Fibroblast of skin of scalp (primary cell): ENCODE measurements around the gene GABARAP.

ENCODE experiments used
- DNase-seq: peaks from one replicate; pipeline ENCODE4 v3.0.0-alpha.2; 2013

Gene GABARAP

GRCh38 chr17:7221278-7222092 lies 20.8 kb downstream of the GABARAP start:
- no peak for DNase-seq

- DNase-seq, result peak; percentile 55
Observed at GRCh38 chr17:7220593-7221277, 21.5 kb downstream of the GABARAP start.

DNA sequence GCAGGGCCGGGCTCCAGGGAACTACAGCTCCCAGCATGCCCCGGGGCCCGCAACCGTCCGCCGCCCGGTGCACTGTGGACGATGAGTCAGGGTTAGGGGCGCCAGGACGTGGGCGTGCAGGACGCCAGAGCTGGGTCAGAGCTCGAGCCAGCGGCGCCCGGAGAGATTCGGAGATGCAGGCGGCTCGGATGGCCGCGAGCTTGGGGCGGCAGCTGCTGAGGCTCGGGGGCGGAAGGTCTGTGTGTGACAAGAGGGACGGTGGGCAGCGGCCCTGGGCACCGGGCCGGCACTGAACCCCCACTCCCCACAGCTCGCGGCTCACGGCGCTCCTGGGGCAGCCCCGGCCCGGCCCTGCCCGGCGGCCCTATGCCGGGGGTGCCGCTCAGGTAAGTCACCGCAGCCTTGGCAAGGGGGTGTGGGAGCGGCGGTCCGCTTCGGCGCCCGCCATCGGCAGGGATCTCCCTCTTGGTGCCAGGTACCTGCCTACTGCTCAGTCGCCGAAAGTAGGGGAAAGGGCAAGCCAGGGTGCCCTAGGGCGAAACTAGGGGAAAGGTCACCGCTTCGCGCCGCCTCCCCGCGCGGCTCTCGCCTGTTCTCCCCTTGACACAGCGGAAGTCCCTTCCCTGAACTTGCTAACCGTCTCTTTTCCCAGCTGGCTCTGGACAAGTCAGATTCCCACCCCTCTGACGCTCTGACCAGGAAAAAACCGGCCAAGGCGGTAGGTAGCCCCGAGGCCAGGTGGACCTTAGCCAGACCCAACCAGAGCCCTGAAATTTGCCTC lies 22.2 kb downstream of the GABARAP start, which contains the start of the genes ACADVL and DLG4:
TSS of gene ACADVL (plus strand) at position 127 of the 781 bp plus-strand sequence. CDS start at position 174, 47 bp downstream.
TSS of gene DLG4 (minus strand) at position 25 of the 781 bp plus-strand sequence.
- peak; percentile 86 for DNase-seq

GRCh38 chr17:7219229-7219811 lies 22.9 kb downstream of the GABARAP start:
- DNase-seq, result no peak

DNA sequence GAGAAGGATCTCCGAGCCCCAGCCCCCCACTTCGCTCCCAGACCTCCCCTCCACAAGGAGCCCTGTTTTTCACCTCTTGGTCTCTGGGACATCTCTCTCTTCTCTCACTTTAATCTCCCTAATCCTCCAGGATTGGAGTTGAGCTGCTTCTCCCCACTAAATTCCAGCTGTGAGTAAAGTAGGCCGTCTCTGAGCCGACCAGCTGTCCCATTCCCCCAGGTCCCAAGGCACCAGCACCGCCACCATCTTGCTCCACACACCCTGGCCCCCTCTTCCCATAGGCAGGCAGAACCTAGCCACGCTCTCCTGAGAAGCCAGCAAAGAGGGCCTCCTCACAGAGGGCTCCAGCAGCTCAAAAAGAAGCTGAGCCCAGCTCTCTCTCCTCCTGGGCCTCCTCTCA lies 23.5 kb downstream of the GABARAP start:
- DNase-seq, result no peak

DNA sequence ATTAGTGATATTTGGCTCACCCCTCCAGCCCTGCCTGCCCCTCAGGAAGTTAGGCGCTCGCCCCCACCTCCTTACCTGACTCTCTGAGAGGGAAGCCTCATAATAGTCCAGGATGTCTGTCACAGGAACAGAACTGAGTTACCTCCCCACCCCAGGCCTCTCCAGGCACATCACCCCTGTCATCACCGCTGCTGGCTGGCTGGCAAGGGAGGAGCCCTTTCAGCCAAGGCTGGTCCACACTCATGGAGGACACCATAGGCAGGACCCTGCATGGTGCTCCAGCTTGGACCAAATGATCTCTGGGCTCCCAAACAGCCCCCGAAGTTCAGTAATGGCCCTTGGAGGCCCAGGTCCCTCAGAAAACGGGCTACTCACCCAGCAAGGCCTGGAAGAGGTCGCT lies 24.1 kb downstream of the GABARAP start:
- DNase-seq, result no peak

DNA sequence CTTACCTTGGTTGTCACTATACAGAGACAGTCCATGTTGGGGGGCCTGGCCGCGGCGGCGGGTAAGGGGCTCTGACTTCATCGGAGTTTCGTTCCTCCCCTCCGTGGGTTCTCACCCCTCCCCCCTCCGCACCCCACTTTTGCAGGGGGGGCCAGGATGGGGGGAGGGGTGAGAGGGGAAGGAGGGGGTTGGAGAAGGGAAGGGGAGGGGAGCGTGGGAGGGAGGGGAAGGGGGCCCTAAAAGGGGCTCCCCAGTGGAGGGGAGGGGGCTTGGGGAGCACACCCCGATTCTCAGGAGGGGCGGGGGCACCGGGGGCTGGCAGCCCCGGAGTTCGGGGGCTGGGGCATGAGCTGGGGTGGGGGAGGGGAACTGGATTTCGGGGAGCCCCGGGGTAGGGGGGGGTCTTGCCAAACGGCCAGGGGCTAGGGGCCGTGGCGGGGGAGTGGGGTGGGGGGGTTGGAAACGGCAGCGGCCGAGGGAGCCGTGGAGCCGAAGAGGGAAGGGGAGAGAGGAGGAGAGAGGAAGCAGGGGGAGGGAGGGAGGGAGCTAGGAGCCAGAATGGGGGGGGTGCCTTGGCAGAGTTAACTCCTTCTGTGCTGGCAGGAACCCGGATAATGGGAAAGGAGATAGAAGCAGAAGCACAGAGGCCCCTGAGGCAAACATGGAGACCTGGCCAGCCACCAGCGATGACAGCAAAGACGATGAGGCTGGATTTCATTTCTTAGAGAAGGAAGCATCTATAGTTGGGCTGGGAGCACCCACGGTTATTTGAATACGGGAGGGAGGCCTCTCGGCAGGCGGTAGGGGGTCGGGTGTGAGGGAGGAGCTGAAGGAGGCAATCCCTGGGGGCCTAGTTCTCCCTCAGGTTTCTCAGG lies 24.9 kb downstream of the GABARAP start:
- peak; percentile 84 for DNase-seq

DNA sequence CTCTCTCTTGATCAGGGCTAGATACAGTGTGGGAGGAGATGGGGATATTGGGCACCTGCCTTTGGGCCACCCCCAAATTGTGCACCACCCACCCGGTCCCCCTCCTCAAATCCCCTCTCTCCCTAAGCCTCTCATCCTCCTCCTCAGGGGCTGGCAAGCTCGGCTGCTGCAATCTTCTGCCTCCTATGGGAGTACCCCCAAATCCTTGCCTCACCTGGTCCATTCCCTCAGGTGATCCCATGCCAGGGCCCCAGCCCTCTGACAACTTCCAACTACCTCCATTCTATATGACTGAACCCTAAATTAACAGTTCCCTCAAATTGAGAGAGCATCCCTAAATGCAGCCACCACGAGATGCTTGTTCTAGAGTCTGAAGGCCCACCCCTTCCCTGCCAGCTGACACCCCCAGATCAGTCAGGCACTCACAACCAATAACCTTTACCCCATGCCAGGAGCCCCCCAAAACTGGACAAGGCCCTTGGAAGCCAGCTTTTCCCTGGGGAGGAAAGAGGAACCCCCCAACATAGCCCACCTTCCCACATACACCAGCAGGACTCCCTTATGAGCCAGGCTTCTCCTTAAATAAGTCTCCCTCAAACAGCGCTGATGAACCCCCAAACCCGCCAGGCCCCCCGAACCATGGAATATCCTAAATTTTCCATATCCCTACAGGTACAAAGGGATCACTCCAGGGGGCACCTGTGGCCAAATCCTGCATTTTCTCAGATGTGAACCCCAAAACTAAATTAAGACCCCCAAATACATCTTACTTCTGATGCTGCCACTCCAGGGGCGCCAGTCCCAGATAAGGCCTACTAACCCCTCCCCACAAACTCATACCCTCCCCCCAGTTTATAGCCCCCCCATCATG lies 25.8 kb downstream of the GABARAP start:
- no peak for DNase-seq

GRCh38 chr17:7215652-7216180 lies 26.5 kb downstream of the GABARAP start:
- peak; percentile 33 for DNase-seq

DNA sequence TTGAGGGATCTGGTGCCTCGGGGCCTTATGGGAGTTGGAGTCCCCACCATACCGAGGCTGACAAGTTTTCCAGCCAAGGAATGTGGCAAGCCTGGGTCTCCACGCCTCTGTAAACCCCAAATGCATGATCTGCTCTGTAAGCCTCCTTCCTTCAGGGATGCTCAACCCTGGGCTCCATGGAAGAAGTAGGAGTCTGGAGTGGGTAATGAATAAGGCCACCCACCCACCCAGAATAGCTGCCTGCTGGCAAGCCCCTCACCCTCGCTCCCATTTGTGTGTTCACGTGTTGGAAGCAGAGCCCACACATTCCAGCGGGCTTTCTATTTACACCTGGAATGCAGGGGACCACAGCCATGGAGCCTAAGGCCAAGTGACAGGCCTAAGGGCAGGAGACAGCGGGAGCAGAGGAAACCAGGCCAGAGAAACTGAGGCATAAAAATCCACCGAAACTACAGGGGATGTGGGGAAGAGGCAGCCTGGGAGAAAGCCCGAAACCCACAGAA lies 27.1 kb downstream of the GABARAP start:
- DNase-seq, result no peak

GRCh38 chr17:7214300-7215135 lies 27.7 kb downstream of the GABARAP start:
- DNase-seq, result peak; percentile 98

GRCh38 chr17:7213895-7214299 lies 28.4 kb downstream of the GABARAP start:
- DNase-seq, result peak; percentile 81

DNA sequence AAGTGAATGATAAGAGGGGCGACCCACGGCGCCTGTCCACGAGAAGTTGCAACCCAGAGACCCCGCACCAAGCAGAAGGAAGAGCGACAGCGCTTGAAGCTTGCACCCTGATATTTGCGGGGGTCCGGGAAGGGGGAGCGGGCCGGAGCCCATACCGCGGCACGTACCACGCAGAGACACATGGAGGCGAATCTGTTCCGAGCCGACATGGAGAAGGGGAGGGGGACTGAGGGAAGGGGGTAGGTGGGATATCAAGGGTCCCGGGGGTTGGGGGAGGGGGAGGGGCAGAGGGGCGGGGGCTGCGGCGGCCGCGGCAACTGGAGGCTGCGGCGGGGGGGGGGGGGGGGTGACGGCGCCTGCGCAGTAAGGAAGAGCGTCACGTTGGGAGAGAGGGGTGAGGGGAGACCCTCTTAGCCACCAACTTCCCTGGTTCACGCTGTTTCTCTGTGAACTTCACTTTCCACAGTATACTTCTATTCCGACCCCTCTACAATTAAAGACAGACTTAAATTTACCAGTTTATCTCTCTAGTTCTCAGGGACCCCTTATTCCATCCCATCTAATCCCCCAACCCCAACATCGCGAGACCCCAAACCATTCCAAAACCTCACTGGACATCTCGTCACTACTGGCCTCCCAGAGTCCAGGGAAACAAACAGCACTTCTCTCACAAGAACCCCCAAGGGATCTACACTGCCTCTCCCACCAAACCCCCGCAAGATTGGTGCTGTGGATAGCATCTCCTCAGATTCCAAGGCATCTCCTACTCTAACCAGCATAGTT lies 30.6 kb downstream of the GABARAP start:
- DNase-seq, result no peak

DNA sequence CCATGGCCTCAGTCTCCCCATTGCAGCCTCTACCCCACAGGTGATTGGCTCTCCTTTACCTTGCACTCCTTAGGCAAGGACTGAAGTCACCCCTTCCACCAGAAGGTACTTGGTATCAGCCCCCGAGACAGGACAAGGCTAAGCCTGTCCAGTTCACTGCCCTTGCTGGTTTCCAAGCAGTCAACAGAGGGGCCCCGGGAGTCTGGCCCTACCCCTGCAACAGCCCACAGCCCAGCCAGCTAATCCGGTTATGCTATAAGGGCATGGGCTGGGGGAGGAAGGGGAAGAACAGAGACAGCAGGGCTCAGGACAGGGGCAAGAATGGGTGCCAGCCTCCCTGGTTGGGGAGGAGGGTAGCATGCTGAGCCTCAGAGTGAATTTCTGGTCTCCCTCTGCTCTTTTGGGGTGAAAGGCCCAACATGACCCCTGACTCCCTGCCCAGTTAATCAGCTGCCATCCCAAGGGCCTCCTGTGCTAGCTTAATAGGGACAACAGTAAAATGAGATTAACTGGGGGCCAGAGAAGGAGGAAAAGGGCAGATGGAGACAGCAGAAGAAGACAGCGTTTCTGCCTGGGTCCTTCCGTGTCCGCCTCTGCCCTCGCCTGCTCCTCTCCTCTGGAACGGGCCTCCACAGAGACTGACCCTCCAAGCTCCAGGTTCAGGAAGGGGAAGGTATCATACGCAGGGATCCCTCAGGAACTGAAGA lies 33.3 kb downstream of the GABARAP start:
- no peak for DNase-seq

- no peak for DNase-seq
Observed at GRCh38 chr17:7208027-7208571, 34.1 kb downstream of the GABARAP start.

- DNase-seq, result no peak
Observed at GRCh38 chr17:7207120-7208001, 34.9 kb downstream of the GABARAP start.
